AG09319 (cell line): ENCODE measurements around the gene WNT8A.

Experiments used
- DNase-seq: peaks from one replicate; pipeline ENCODE4 v3.0.0-alpha.2; 2010; ENCODE audit warnings: low read depth; ENCODE audit errors: extremely low read depth
- CTCF ChIP-seq: IDR thresholded peaks from 2 replicates; pipeline ENCODE4 v1.5.1; 2011; ENCODE audit warnings: low read depth, mild to moderate bottlenecking, inconsistent platforms, low read length, moderate library complexity

WNT8A gene

GRCh38 chr5:138109463-138110265 is 25.8 kb downstream of the WNT8A start:
- no peak for DNase-seq
- no peak for TF ChIP-seq CTCF

- no peak for TF ChIP-seq CTCF
- DNase-seq = no peak
Measured at GRCh38 chr5:138110266-138110963, 26.6 kb downstream of the WNT8A start.

- DNase-seq = no peak
- no peak for TF ChIP-seq CTCF
Measured at GRCh38 chr5:138111181-138111580, 27.3 kb downstream of the WNT8A start.

- no peak for TF ChIP-seq CTCF
- no peak for DNase-seq
Measured at GRCh38 chr5:138111937-138112336, 28.1 kb downstream of the WNT8A start.

GRCh38 chr5:138115254-138115653 is 31.4 kb downstream of the WNT8A start:
- DNase-seq = no peak
- TF ChIP-seq CTCF = no peak

- no peak for DNase-seq
- TF ChIP-seq CTCF = no peak
Measured at GRCh38 chr5:138128334-138128733, 44.5 kb downstream of the WNT8A start.

- no peak for TF ChIP-seq CTCF
- no peak for DNase-seq
Measured at GRCh38 chr5:138129347-138129746, 45.5 kb downstream of the WNT8A start.
